Heart left ventricle (tissue), 13 donors: ENCODE measurements around the gene MFNG.

Source experiments
- CTCF ChIP-seq, 12 donors: fragments of 200-600 bp; sonication (generic) in 4 of 12; IDR thresholded peaks; one replicate each; pipeline versions ENCODE4 v1.5.0 to v1.8.0; 2018 to 2022; ENCODE audit warnings: antibody characterized with exemption in 12 of 12, mild to moderate bottlenecking in 5 of 12
- POLR2A ChIP-seq, 2 donors: fragments of 450-650 bp; IDR thresholded peaks; one replicate each; pipeline ENCODE4 v1.6.1; 2017; ENCODE audit warnings: antibody characterized with exemption in 2 of 2, mild to moderate bottlenecking in 2 of 2, moderate library complexity in 2 of 2
- donor health status: ischemic (EF 13 %, LVEDD 7.1; RV severe dilation, severe dysfunction).
- donor health status: DM: no; HTN: yes; CAD: no.
- donor health status: DM: no; HTN: no; CAD: no.
- donor health status: ischemic (EF 25% LVEDD 6.9; RV normal size, moderate dysfunction).
- donor health status: ischemic (EF 25% LVEDD 5.7; RV mildly dilated, moderate dysfunction).
- donor health status: ischemic (EF 35%, LVEDD 5.7; RV mildly dilated, moderate dysfunction).
- donor health status: nonischemic (EF 11% LVEDD 7.7; RV severe dilation, severe dysfunction).
- donor health status: DM: yes; HTN: yes; CAD: no.
- donor health status: PGD.
- donor health status: ischemic (EF 29% LVEDD 5.4; RV normal size, mild dysfunction).
- donor health status: nonischemic (EF 23%, LVEDD 6.1; RV moderate dilation, normal function).

GRCh38 chr22:37443086-37443485 lies 43.1 kb downstream of the MFNG start:
- TF ChIP-seq POLR2A (IDR thresholded peaks at IDR 0.05) (no peak), CTCF (IDR thresholded peaks at IDR 0.05) (no peak)
